ENCODE results near the gene PPEF2.

GRCh38 chr4:75935628-75936027 is 33.4 kb upstream of the PPEF2 start:
- TF ChIP-seq CTCF (IDR thresholded peaks at IDR 0.05; ENCODE audit: insufficient read depth, low read depth, low read length), result no peak
- no peak for TF ChIP-seq EZH2 (IDR thresholded peaks at IDR 0.05; ENCODE audit: insufficient read depth, low read length)

Data from astrocyte (in vitro differentiated cells and primary cell).